Muscle of arm (tissue), 12 donors: Measurements from ENCODE around the gene MGST2. TPM values are rescaled to one million over a fixed set of nuclear protein-coding genes. Genes with fewer than 3 reads are reported as not detected.

Experiments
- DNase-seq: peaks from one replicate; pipeline ENCODE4 v3.0.0-alpha.2; 2013
- polyA plus RNA-seq, 12 donors: library from polyadenylated mRNA; unstranded; fragments of 120-200 nt; gene quantifications; one replicate each; pipeline ENCODE4 v1.2.1, GENCODE V29; 2013; ENCODE audit not compliant: insufficient read length in 12 of 12

The MGST2 gene
- polyA plus RNA-seq, 12 donors = 48.0 to 73.7 (median 53.7) TPM; not detected in 1

DNA sequence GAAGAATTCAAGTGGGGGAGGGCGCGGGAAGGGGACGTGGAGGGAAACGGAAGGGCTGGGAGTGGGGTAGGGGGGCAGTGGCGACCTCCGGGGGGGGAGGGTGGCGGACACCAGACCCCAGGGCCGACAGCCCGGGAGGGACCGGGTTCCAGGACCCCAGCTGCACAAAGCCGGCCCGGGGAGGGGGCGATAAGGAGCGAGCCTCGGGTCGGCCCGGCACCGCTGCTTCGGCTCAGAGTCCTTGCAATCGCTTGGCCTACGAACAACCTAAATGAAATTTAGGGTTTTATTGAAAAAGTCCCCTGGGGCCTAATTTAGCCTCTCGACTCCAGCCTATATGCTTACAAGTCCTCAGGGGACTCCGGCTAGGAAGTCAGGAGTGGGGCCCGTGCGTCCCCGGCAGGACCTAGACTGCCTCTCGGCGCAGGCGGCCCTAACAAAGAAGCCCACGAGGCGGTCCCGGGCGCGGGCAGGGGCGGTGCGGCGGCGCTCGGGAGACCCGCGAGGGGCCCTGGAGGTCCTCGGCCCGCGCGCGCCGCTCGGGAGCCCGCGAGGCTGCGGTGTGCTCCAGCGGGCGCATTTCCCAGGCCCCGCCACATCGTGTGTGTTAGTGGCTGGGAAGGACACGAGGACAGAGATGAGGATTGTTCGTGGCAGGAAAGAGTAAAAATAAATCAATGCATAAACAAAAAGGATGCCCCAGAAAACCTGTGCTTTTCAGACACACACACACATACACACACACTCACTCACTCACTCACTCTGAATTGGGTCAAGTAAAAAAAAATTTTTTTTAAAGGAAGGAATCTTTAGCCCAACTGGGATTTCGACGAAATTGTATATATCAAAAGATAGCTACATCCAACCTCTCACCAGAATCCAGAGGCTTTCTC is 70.0 kb downstream of the MGST2 start:
- peak; percentile 38 for DNase-seq

- no peak for DNase-seq
Observed at GRCh38 chr4:139736274-139736660, 70.6 kb downstream of the MGST2 start.

DNA sequence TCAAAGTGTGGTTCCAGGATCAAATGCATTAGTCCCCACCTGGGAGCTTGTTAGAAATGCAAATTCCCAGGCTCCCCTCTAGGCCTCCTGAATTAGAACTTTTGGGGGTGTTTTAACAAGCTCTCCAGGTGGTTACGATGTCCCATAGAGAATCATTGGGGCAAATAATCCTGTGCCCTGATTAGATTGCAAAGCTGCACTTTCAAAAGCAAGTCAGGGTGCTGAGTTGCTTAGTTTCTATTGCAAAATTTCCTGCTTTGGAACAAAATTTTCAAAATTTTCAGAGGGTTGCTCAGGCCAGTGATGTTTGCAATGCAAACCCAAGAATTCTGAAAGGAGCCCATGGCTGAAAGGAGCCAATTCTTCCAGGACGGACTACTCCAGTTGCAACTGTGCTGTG is 71.0 kb downstream of the MGST2 start:
- DNase-seq = no peak

GRCh38 chr4:139738846-139739613 is 73.4 kb downstream of the MGST2 start:
- no peak for DNase-seq

DNA sequence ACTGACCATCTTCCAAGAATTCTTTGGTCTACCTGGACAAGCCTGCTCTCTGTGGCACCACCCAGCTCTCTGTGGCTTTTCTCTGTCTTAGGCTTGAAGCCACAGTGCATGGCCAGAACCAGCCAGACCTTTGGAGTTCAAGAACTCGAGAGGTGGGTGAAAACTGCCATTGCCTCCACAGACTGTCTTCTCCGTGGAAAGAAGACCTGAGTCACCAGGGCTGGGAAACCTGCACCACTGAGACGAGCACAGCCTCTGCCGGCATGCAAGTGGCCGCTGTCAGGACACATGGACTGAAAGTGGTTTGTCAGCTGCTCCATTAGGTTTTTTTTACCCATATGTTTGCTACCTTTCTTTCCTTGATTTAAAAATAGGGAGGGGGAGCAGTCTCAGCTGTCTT is 74.5 kb downstream of the MGST2 start:
- no peak for DNase-seq

DNA sequence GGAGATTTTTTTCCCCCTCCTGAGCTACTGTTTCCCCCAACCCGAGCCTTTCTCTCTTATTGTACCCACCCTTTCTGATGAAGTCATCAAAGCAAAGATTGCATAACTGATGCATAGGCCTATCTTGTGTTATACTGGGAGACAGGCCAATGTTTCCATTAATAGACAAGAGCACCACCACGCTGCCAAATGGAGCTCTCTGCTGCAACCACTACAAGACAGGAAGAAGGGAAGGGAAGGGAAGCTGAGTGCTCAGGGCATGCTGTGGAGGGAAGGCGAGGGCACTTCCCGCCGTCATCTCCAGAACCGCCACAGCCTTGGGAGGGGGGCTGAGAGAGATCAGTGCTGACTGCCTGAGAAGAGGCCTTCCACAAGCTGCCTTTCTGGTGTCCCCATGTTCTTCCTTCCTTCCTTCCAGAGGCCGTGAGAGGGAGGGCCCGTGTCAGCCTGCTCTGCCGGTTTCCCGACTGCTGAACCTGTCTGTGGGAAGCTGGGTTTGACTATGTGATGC is 75.0 kb downstream of the MGST2 start:
- peak; percentile 84 for DNase-seq

GRCh38 chr4:139743027-139743426 is 77.4 kb downstream of the MGST2 start:
- no peak for DNase-seq

DNA sequence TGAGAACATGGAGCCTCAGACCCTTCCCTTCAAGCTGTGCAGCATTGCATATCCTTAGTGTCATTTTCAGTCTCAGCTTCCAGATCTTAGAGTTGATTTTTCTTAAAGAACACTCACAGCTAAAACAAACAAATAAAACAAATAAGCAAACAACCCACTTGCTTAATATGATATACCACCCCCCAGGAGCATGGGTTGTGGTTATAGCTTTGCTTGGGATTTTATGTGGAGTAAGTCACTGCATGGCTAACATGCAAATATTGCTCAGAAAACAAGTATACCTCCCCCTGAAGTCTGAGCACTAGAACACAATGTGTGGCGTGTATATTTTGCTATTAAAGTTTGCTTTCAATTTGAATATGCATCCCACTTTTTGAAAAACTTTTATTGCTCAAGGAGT is 78.6 kb downstream of the MGST2 start:
- DNase-seq = no peak

DNA sequence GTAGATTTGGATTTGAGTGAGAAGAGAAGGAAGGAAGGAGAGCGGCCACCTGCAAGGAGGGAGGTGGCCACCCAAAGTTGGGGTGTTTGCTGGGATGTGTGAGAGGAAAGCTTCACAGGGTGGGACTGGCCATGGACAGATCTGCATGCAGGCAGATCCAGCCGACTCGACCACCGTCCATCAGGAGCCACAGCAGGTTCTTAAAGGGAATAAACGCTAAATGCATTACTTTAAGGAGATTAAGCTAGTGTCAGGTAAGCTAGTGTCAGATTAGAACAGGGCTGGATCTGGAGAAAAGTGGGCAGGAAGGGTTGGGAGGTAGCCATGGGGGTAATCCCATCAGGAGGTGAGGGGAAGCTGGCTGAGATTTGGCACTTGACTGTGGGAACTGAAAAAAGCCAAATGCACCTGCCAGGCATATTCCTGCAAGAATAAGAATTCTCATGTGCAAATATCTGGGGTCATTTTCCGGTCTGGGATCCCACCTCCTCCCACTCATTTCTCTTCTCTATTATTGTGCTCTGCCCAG is 79.6 kb downstream of the MGST2 start:
- no peak for DNase-seq

GRCh38 chr4:139746431-139747171 is 81.0 kb downstream of the MGST2 start:
- DNase-seq = no peak

DNA sequence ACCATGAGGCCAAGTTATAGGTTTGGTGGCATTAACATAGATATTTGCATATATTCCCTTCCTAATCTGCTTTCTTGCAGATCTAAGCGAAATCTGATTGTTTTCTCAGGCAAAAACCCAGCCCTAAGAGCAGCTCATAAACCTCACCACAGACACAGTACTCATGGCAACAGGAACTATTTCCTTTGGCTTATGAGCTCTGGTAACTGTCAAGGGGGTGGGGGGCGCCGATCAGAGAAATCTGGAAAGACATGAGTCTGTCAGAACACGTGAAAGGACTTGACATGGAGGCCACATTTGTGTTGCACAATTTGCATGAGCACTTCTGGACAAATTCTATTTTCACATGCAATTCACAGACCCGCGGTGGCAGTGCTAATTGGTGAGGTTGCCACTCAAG is 83.7 kb downstream of the MGST2 start:
- DNase-seq = no peak

DNA sequence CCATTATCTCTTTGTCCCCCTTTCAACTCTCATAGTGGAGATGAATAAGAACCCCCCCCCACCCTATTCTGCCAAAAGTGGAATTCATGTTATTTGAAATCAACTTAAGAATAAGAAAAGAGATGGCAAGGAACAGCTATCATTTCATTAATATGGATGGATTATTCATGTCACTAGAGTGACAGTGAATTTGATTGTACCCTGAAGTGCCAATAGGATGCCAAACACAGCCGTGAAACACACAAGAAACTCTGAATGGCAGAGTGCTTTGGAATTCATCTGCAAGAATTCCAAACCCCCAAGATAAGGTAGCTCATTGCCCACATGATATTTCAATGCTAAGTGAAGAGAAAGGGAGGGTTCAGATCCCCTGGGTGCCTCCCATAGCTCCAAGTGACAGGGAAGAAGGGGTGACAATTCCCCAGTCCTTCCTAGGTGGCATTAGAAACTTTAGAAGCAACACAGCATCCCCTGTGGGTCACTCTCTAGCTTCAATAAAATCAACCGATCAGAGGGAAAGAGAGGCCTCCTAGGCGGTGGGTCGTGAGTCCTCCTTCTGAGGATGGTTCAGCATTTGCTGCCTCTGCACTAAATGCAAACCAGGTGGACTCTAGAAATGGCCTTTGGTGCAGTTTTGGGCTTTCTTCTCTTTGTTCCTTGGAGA is 84.3 kb downstream of the MGST2 start:
- DNase-seq = no peak

GRCh38 chr4:139753686-139754085 is 88.1 kb downstream of the MGST2 start:
- no peak for DNase-seq

Other genes with a start within 250 kb of the MGST2 start
- 10 to 100 TPM in 7 of 12 donors, 1 to 10 TPM in 4, not detected in 1; 6.7 to 13.8 (median 10.3) TPM for gene RAB33B, start 211.7 kb upstream of the MGST2 start, polyA plus RNA-seq
- 100 to 1,000 TPM in 1 of 12 donors, 10 to 100 TPM in 10, not detected in 1; 42.3 to 112 (median 91.6) TPM for gene SETD7, start 109.6 kb upstream of the MGST2 start, polyA plus RNA-seq